Measurements from ENCODE around the gene COA6.

DNA sequence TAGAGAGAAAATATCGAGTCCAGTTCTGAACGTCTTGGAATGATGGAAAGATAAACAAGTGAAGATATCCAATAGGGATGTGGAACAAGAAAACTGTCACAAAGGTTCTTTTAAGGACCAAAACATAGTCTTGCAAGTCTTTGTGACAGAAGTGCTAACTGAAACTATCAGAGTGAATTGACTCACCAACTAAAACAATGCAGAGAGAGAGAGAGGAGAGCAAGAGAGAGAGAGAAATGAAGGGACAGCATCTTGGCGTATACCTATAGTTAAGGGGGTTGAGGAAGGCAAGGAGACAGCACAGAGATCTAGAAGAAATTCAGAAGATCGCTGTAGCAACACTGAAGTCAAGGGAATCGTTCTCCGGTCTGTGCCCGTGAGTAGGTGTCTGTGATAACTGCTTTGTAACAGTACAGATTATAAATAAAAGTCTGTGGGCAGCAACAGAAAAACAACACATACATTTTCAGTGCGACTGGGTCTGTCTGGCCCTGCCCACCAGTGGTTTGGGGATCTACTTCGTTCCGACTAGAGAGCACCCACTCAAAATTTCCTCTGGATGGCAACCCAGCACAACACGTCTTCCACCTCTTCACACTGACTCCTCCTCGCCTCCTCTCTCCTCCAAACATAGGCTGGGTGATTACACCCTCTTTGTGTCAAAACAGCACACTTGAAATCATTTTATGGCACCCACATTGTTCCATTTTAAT is 4.8 kb upstream of the COA6 start:
- TF ChIP-seq, protein P1, sequence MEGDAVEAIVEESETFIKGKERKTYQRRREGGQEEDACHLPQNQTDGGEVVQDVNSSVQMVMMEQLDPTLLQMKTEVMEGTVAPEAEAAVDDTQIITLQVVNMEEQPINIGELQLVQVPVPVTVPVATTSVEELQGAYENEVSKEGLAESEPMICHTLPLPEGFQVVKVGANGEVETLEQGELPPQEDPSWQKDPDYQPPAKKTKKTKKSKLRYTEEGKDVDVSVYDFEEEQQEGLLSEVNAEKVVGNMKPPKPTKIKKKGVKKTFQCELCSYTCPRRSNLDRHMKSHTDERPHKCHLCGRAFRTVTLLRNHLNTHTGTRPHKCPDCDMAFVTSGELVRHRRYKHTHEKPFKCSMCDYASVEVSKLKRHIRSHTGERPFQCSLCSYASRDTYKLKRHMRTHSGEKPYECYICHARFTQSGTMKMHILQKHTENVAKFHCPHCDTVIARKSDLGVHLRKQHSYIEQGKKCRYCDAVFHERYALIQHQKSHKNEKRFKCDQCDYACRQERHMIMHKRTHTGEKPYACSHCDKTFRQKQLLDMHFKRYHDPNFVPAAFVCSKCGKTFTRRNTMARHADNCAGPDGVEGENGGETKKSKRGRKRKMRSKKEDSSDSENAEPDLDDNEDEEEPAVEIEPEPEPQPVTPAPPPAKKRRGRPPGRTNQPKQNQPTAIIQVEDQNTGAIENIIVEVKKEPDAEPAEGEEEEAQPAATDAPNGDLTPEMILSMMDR (IDR thresholded peaks at IDR 0.05; ENCODE audit: insufficient read depth, low read length) = no peak
- no peak for TF ChIP-seq SPI1 (IDR thresholded peaks at IDR 0.05; ENCODE audit: borderline replicate concordance, low read depth)
- no peak for TF ChIP-seq POLR2AphosphoS5 (IDR thresholded peaks at IDR 0.05; ENCODE audit: low read depth)
- no peak for TF ChIP-seq GABPA (IDR thresholded peaks at IDR 0.05; ENCODE audit: low read depth)

Measured in HL-60 (cell line).